Measurements from ENCODE around the gene SAFB. TPM values are rescaled to one million over a fixed set of nuclear protein-coding genes. Genes with fewer than 3 reads are reported as not detected.
"Not testable (repeated sequence)": the region's sequence is repeated elsewhere in the genome, so short reads cannot be mapped to it uniquely, and the experiment has no call there.

SAFB gene
- total and polyA plus RNA-seq, 3 donors from 2014 or later: 83.2 to 220 (median 202) TPM

DNA sequence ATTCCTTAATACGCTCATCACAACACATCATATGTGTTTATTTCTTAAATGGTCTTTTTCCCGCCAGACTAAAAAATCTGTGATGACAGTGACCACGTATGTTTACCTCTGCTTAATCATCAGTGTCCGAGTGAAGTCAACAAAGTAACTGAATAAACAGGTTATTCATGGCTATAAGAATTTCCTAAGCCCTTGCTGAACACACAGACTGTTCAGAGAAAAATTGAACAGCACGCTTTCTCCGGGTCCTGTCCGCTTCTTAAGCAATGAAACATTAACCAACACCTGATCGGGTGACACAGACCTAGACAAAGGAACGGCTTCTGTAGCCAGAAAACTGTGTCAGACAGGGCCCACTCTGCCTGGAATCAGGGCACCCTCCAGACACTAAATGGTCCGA, 14.6 kb upstream of the SAFB start:
- intact Hi-C loops (cut with DNase I; ENCODE audit: low total_unique reads): no loop called here
- Histone ChIP-seq H3K4me3 (no peak overlapping the region), H3K27ac (no peak overlapping the region), H3K36me3 (ENCODE audit: low read depth, missing control alignments) (peaks cover 9% of the 10 kb centered on the region), H3K27me3 (no peaks in the 10 kb centered on the region), H3K9me3 (no peaks in the 10 kb centered on the region), H3K4me1 (no peaks in the 10 kb centered on the region)
- TF ChIP-seq, protein P1, sequence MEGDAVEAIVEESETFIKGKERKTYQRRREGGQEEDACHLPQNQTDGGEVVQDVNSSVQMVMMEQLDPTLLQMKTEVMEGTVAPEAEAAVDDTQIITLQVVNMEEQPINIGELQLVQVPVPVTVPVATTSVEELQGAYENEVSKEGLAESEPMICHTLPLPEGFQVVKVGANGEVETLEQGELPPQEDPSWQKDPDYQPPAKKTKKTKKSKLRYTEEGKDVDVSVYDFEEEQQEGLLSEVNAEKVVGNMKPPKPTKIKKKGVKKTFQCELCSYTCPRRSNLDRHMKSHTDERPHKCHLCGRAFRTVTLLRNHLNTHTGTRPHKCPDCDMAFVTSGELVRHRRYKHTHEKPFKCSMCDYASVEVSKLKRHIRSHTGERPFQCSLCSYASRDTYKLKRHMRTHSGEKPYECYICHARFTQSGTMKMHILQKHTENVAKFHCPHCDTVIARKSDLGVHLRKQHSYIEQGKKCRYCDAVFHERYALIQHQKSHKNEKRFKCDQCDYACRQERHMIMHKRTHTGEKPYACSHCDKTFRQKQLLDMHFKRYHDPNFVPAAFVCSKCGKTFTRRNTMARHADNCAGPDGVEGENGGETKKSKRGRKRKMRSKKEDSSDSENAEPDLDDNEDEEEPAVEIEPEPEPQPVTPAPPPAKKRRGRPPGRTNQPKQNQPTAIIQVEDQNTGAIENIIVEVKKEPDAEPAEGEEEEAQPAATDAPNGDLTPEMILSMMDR (IDR thresholded peaks at IDR 0.05): no peak
- TF ChIP-seq POLR2A (IDR thresholded peaks at IDR 0.05): no peak
- no peak for DNase-seq
- 91 to 93% methylated on average over 9 to 10 of the region's 10 CpGs for WGBS, 2 donors

- H3K27ac ChIP-seq; intact Hi-C loops (cut with DNase I; ENCODE audit: low total_unique reads); H3K36me3 ChIP-seq (ENCODE audit: low read depth, missing control alignments); DNase-seq; H3K4me3 ChIP-seq; H3K27me3 ChIP-seq; H3K4me1 ChIP-seq; H3K9me3 ChIP-seq: not testable (repeated sequence)
- 93 to 97% methylated on average over 6 to 9 of the region's 9 CpGs for WGBS, 2 donors
These were observed 14.1 kb upstream of the SAFB start for GRCh38 chr19:5608766-5609165.

DNA sequence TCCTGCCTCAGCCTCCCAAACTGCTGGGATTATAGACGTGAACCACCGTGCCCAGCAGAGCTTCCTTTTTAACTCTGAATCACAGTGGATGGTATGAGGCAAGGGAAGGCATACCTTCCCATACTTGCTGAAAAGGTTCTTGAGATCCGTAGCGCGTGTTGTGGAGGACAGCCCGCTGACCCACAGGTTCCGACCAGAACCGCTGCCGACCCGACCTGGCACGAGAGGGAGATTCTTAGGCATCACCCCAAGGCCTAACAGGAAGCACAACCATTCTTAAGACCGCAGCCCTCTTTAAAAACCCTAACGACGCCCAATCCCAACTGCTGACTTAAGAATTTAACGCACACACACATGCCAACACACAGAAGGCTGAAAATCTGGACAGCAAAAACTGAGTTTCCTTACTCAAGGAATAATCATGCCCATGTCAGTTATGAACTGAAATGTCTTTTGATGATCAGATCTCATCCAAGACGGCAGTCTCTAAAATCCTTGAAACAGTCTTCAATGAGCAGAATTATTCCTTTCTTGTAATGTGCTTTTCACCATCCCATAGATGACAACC, 12.9 kb upstream of the SAFB start:
- Histone ChIP-seq H3K27me3 (no peaks in the 10 kb centered on the region), H3K9me3 (no peaks in the 10 kb centered on the region), H3K4me3 (no peak overlapping the region), H3K4me1 (no peaks in the 10 kb centered on the region), H3K36me3 (ENCODE audit: low read depth, missing control alignments) (peaks cover 9% of the 10 kb centered on the region), H3K27ac (no peak overlapping the region)
- no peak for DNase-seq
- TF ChIP-seq POLR2A (IDR thresholded peaks at IDR 0.05): no peak
- TF ChIP-seq, protein P1 (IDR thresholded peaks at IDR 0.05): no peak
- intact Hi-C loops (cut with DNase I; ENCODE audit: low total_unique reads): no loop called here
- 92 to 95% methylated on average over 16 of the region's 16 CpGs for WGBS, 2 donors

DNA sequence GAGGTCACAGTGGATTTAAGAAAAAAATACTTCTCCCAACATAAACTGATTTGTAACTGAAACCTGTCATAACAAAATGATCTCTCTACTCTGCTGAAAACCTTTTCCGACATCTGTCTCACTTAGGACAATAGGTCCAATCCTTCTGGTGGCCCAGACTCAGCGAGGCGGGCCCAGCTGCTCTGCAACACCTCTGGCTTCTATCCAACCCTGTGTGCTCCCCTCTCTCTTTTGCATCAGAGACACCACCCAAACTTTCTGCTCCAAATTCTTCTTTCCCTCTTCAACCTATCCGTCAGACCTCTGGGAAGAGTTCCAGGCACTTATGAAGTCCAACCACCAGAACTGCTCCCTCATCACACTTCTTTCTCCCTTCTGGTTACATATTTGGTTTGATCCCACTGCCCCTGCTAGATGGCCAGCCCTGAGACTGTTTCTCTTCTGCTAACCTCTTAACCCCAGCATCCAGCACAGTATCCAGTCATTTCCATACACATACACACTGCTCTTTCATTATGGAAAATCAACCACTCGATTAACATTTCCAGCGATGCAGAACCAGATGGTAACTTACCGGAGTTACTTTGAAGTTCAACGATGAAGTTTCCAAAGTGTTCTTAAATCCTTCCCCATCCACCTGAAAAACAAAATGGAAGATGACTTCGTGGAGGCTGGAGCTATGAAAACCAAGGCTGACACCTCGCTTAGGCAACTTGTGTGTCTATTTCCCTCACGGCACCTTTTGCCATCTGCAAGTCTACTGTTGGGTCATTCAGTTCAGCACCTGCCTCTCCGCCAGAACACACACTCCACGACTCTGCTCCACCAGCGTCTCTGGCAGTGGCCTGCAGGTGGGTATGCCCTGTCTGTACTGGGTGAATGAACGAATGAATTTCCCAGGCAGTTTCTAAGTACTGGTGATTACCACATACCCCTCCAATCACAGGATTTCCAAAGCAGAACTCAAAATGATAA, 9.7 kb upstream of the SAFB start:
- peaks cover 9% of the 10 kb centered on the region for H3K36me3 ChIP-seq (ENCODE audit: low read depth, missing control alignments)
- WGBS, 2 donors: 90 to 93% methylated on average over 15 of the region's 15 CpGs
- H3K27ac ChIP-seq: no peak overlapping the region
- H3K4me3 ChIP-seq: no peak overlapping the region
- intact Hi-C loops (cut with DNase I; ENCODE audit: low total_unique reads): no loop called here
- peaks cover 4% of the 10 kb centered on the region for H3K4me1 ChIP-seq
- no peaks in the 10 kb centered on the region for H3K9me3 ChIP-seq
- no peaks in the 10 kb centered on the region for H3K27me3 ChIP-seq
- TF ChIP-seq, protein P1 (IDR thresholded peaks at IDR 0.05): no peak
- TF ChIP-seq POLR2A (IDR thresholded peaks at IDR 0.05): no peak
- no peak for DNase-seq

DNA sequence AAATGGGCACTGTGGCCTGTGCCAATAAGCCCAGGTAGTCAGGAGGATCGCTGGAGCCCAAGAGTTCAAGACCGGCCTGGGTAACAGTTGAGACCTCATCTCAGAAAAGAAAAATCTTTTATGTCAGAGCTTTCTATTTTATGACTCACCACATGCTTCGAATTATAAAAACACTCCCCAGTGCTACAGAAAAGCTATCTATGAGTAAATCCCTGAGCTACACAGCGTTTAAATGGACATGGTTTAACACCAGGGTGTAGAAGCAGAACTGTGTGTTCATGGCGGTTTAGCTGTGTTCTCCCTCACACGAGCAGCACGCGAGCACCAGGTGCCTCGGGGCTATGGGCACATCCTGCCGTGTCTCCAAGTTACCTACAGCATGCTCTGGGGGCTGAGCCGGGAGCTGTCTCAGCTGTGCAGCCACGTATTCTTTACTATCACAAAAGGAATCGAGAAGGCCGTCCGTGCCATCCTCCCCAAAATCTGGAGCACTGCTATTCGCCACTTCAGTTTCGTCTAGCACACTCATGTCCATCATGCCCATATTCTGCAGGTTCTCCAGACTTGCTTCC, 7.0 kb upstream of the SAFB start:
- no peaks in the 10 kb centered on the region for H3K36me3 ChIP-seq (ENCODE audit: low read depth, missing control alignments)
- TF ChIP-seq, protein P1 (IDR thresholded peaks at IDR 0.05): no peak
- no peak for TF ChIP-seq POLR2A (IDR thresholded peaks at IDR 0.05)
- H3K4me1 ChIP-seq: peaks cover 20% of the 10 kb centered on the region
- no peak overlapping the region for H3K27ac ChIP-seq
- no peaks in the 10 kb centered on the region for H3K9me3 ChIP-seq
- DNase-seq: no peak
- 85 to 89% methylated on average over 17 of the region's 17 CpGs for WGBS, 2 donors
- no peaks in the 10 kb centered on the region for H3K27me3 ChIP-seq
- intact Hi-C loops (cut with DNase I; ENCODE audit: low total_unique reads): no loop called here
- H3K4me3 ChIP-seq: no peak overlapping the region

Data from testis (tissue), 3 donors.